ENCODE data around the gene SLC25A1.
A peak's percentile ranks its signal among the peaks of the same experiment; 100 is the strongest.

The SLC25A1 gene

DNA sequence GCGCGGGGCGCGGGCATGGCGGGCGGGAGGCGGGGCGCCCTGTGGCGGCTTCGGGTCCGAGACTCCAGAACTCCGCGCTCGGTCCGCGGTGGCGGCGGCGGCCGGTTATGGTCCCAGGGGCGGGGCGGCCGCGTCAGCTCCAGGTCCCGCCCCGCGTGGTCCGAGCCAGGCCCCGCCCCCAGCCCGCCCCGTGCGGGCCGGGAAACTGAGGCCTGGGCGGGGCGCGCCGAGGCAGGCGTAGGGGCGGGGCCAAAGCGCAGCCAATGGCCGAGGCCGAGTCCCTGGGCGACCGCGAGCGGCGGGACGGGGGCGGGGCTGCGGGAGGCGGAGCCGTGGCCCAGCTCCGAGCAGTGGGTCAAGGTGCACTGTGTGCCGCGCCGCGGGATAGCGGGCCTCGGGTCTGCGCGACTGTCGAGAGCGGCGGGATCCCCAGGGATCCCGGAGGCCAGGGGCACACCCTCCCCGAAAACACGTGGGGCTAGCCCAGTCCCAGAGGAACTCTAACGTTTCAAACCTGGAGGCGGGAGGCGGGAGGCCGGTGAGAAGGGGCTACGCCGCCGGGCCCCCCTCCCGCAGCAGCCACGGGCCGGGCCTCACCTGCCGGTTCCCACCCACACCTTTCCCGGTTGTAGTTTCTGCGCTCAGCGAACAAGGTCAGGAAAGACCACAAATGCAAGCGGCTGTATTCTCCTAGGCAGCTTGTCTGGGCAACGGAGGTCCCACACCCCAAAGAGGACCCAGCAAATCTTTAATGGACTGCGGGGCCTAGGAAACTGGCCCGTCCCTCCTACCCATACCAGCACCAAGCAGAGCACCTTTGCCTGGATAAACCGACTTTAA, at the start of gene SLC25A1:
Gene SLC25A1, minus strand, starts transcription at position 80 of the 840 bp plus-strand sequence. Its CDS starts 63 bp downstream, at position 17.
- DNase-seq (ENCODE audit: low read depth, low spot score): peak; percentile 96

DNA sequence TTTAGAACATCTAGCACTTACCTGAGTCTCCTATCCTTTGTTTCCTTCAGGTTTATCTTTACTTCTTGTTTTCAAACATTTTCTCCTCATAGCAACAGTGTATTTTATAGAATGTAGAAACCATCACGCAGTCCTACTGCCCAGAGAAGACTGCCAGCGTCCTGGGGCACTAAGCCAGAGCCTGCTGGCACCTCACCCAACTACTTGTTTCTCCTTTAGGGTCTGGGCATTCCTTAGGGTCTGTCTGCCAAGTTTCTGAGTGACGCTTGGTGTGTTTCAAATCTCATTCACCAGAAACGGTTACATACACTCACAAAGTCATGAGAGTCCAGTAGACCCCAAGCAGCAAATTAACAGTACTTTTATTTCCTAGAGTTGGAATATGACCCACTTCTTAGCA, 49.6 kb upstream of the SLC25A1 start:
- peak; percentile 27 for DNase-seq (ENCODE audit: low read depth, low spot score)

DNA sequence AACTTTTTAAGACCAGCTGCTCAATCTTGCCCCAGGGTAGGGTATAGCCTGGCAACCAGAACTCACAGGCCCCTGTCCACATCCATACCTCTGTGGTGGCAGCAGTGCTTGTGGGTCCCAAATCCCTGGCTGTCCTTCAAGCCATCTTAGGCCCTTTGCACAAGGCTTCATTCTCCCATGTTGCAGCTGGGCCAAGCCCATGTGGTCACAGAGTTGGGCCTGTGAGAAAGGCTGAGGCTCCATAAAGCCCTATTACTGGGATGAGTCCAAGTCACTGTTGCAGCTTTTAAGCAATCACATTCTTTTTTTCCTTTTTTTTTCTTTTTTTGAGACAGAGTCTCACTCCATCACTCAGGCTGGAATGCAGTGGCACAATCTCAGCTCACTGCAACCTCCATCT, 47.9 kb upstream of the SLC25A1 start:
- no peak for DNase-seq (ENCODE audit: low read depth, low spot score)

DNA sequence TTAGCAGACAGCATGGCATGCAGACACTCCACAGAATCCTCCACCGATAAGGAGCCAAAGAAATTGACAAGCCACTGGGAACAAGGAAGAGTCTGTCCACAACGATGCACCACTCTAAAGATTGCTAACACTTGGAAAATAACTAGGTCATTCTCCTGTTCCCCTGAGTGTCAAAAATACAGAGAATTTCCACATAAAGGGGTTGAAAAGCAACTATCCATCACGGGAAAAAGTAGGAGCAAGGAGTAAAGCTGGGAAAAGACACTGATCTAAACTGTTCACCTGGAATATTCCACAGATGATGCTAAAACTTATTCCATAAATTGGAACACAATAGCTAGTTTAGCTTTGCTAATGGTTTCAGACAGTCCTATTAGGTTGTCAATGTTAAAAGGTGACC, 47.0 kb upstream of the SLC25A1 start:
- no peak for DNase-seq (ENCODE audit: low read depth, low spot score)

DNA sequence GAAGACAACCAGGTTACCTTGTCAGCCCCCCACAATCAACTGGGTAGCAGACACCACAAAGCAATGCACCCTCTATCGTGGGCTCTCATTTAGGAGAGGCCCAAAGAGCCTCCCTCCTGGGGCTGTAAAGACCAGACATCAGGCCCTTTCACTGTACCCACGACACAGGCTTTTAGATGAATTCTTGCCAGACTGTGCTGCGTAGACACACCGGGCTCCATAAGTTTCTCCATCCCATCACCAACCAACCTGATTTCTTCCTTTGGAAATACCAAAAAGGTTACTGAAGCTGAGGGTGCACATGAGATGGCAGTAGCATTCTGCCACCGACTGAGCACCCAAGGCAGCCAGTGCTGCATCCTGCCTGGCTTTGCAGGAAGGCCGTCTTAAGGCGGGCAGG, 46.4 kb upstream of the SLC25A1 start:
- DNase-seq (ENCODE audit: low read depth, low spot score): no peak

DNA sequence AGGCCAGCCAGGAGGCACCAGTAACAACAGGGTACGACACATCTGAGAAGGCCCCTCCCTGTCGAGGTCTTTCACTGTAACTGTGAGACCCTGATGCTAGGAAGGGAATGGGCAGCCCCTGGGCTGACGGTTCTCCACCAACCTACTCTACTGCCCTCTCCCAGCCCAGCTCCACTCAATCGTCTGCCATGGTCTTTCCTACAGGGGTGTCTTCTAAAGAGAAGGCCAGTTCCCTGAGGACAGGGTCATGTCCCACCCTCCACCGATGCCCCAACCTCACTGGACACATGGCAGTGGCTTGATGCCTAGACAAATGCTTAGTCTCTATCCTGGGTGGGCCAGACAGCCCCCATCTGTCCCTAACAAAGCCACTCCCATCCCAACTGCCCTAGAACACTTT, 46.0 kb upstream of the SLC25A1 start:
- DNase-seq (ENCODE audit: low read depth, low spot score): no peak

DNA sequence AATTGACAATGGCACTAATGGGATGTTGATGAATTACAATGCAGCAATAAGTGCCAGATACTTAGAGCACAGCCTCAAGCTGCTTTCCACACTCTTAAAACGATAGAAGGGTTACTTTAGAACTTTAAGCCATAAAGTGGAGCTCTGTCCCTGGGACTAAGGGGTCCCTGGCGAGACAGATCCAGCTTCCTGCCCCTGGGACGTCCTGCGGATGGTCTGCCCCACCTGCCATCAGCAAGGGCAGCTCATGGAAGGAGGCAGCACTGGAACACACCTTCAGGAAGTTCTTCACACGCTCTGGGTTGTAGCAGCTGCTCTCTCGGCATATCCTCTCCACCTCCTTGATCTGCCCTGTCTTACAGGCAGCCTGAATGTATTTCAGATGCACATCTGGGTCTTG, 45.1 kb upstream of the SLC25A1 start:
- no peak for DNase-seq (ENCODE audit: low read depth, low spot score)

DNA sequence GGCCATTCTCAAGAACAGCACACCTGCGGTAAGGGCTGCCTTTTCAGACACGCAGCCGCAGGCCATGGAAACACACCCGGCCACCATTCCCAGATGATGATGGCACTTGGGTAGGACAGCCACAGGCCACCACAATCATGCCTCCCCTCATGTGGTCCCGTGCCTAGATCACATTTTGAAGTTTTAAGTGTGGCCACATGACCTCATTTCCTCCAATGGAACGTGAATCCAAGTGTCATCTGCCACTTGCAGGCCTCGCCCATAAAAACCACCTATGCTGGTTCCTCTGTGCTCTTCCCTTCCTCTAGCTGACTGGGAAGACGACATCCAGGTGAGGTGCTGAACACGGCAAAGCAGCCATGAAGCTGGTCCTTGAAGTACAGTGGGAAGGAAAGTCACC, 44.6 kb upstream of the SLC25A1 start:
- no peak for DNase-seq (ENCODE audit: low read depth, low spot score)

DNA sequence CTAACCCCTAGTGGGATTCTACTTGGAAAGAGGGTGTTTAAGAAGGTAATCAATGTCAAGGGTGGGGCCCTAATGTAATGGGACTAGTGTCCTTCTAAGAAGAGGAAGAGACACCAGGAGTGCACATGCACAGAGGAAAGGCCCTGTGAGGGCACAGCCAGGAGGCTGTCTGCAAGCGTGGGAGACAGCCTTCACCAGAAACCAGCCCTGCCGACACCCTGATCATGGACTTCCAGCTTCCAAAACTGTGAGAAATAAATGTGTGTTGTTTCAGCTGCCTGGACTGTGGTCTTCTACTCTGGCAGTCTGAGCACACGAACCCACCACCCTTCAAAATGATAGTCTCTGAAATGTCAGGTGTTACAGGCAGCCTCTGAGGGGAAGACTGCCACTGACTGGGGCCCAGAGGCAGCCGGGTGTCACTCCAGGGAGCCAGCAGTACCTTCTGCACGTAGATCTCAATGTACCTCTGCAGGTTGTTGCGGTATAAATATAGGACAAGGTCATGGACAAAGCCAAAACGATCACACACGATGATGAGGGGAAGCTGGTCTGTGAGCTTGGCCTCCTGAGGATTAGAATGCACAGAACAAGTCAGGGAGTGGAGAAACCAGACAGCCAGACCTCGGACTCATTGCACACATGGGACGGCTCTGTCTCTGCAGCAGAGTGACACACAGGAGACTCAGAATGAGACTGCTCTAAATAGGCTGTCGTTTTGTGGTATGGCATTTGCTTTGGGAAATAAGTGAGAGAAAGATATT, 43.9 kb upstream of the SLC25A1 start:
- DNase-seq (ENCODE audit: low read depth, low spot score): no peak

DNA sequence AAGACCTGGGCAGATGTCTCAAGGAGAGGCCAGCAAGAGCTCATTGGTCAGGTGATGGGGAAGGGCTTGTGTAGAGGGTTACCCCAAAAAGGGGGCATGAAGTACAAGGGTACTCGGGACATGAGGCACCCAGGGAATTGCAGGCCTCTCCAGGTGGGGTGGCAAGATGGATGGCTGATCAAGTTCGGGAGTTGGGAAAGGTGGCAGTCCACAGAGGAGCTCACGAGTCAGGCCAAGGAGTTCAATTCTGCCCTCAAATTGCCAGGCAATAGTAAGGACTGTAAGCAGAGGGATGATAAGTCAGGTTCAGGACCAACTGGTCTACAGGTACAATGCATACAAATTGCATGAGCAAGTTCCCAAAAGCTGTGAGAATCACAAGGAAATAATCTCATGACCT, 42.3 kb upstream of the SLC25A1 start:
- no peak for DNase-seq (ENCODE audit: low read depth, low spot score)

DNA sequence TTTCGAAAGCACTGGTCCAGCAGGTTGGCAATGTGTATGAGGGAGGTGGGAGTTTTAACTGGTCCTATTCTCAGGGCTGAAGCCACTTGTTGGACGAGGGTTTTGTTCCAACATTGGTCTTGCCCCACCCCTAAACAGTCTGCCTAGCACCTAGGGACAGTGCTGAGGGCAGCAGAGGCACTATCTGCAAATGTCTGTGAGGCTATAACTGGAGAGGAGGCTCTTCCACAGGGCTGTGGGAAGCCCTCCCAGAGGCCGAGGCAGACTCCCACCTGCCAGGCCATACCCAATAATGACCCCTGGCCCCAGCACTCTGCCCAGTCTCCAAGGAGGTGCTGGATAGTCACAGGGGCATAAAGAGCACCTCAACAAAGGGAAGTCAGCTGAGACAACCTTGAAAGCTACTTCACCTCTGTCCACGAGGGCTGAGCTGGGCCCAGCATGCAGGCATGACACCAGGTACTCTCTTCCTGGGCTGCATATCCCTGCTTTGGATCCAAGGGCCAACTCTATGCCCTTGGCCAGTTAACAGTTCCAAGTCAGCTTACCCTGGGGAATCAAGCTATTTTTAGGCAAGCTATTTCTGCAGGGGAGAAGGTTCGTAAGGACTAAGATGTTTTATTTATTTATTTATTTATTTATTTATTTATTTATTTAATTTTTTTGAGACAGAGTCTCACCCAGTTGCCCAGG, 40.2 kb upstream of the SLC25A1 start:
- DNase-seq (ENCODE audit: low read depth, low spot score): no peak

DNA sequence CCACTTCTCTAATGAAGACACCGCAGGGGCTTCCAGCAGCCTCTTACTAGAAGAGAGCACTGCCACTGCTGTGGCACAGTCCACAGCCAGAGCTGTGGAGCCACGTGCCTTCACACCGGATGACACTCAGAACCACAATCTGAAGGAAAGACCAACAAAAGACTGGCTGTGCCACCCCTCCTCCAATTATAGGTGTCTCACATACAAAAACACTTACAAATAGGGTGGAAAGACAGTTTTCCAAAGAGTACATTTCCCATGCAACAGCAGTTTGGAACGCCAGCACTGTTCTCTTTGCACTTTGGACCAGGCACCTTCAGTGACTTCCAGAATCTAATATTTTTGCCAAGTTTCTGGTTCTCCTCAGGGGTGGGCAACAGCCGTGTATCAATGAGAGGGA, 38.0 kb upstream of the SLC25A1 start:
- no peak for DNase-seq (ENCODE audit: low read depth, low spot score)

DNA sequence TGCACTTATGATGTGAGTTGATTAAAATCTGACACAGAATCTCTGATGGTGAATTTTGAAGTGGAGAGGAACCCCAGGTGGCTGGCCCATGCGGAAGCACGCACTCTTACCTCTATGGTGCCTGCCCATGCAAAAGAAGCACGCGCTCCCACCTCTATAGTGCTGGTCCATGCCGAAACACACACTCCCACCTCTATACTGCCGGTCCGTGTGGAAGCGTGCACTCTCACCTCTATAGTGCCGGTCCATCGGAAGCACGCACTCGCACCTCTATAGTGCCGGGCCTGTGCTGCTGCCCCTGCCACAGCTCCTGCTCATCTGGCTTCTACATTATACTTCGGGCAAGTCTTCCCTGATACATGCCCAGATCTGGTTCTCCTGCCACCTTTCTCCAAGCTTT, 36.8 kb upstream of the SLC25A1 start:
- DNase-seq (ENCODE audit: low read depth, low spot score): no peak

DNA sequence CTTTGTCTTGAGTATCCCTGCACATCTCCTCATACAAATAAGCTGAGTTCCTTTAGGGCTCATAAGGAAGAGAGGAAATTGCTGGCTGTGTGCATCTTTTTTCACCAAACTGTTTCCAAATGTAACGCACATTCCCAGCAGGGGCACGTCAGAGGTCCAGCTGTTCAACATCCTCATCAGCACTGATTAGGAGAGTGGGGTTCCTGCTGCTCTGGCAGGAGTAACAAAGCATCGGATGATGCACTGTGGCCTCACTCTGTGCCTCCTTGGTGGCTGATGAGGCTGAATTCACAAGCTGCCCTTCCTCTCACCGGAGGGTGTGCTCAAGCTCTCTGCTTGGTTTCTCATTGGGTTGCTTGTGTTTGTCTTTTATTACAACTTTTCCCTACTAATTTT, 35.5 kb upstream of the SLC25A1 start:
- no peak for DNase-seq (ENCODE audit: low read depth, low spot score)

DNA sequence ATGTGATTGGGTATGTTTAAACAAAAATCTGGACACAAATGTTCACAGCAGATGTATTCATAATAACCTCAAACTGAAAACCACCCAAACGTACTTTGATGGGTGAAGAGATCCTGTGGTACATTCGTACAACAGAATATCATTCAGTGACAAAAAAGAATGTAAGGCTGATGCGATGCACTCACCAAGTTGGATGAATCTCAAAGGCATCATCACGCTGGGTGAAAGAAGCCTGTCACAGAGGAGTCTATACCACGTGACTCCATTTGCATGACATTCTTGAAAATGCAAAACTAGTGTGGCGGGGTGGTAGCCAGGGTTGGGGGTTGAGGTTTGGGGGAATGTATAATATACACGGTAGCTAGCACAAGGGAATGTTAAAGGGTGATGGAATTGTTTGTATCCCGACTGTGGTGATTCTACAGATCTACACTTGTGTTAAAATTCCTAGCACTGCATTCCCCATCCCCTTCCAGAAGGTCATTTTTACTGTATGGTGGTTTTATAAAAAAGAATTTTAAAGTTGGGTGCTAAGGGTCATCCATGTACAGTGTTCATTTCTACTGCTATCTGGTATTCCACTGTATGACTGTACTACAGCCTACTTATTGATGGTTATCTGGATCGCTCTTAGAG, 35.0 kb upstream of the SLC25A1 start:
- no peak for DNase-seq (ENCODE audit: low read depth, low spot score)

DNA sequence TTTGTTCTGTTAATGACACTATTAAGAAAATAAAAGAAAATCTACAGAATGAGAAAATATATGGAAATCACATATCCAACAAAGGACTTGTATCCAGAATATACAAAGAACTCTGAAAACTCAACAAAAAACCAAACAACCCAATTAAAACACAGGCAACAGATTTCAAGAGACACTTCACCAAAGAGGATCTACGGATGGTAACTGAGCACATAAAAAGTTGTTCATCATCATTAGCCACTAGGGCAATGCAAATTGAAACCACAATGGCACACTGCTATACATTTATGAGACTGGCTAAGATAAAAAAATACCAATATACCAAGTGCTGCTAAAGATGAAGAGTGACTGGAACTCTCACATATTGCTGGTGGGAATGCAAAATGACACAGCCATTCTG, 34.5 kb upstream of the SLC25A1 start:
- DNase-seq (ENCODE audit: low read depth, low spot score): no peak

DNA sequence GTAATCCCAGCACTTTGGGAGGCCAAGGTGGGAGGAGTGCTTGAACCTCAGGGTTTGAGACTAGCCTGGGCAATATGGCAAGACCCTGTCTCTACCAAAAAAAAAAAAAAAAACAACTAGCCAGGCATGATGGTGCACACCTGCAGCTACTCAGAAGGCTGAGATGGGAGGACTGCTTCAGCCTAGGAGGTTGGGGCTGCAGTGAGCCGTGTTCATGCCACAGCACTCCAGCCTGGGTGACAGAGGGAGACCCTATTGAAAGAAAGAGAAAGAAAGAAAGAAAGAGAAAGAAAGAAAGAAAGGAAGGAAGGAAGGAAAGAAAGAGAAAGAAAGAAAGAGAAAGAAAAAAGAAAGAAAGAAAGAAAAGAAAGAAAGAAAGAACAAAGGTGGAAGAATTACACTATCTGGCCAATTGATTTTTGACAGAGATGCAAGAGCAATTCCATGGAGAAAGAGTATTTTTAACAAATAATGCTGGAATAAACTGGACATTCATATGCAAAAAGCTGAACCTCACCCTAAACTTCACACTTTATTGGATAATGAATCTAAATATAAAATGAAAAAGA, 33.9 kb upstream of the SLC25A1 start:
- DNase-seq (ENCODE audit: low read depth, low spot score): no peak

DNA sequence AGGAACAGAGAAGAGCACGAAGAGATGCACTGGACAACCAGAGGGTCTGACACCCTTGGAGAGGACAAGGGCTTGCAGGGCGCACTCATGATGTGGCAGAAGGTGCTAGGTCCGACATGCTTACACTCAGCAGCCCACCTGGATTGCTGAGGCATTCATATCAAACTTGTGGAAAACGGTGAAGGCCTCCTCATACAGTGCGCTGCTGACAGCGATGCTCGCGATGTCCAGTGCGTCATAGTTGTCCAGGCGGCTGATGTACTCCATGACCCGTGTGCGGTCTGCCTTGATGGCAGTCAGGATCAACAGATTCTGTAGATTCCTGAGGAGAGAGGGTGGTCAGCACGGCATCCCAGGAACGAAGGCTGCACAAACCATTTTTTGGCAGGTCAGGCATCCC, 31.7 kb upstream of the SLC25A1 start:
- no peak for DNase-seq (ENCODE audit: low read depth, low spot score)

DNA sequence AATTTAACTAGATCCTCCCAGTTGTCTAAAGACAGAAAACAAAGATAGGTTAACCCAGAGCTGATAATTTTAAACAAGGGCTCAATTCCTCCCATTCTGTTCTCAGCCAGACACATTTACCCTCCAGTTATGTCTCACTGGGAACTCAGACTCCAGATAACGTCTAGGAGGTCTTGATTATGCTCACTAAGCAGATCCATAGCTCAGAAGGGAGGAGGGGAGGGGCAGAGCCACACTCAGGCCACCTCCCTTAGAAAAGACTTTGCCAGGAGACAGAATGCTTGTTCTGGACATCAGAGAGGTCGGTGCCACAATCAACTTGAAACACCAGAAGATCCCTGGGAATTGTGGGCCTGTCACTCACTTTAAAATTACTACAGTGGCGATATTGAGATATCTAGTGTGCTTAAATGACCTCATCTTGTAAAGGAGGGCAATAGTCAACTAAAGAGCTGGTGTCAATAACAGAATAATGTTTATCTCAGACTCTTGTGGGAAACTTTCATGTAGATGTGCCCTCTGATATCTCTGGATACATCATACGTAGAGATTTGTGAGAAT, 29.8 kb upstream of the SLC25A1 start:
- DNase-seq (ENCODE audit: low read depth, low spot score): no peak

DNA sequence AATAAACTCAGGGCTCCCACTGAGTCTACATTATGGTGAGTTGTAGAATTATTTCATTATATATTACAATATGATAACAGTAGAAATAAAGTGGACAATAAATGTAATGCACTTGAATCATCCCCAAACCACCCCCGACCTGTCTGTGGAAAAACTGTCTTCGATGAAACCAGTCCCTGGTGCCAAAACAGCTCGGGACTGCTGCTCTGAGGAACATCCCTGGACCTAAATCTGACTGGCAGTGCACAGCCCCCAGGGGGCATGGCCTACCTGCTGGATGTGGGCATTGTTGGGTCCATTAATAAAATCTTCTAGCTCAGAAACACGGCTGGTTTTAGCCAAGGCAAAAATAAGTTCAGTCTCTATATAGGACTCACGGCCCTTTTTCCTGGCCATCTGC, 29.3 kb upstream of the SLC25A1 start:
- no peak for DNase-seq (ENCODE audit: low read depth, low spot score)

DNA sequence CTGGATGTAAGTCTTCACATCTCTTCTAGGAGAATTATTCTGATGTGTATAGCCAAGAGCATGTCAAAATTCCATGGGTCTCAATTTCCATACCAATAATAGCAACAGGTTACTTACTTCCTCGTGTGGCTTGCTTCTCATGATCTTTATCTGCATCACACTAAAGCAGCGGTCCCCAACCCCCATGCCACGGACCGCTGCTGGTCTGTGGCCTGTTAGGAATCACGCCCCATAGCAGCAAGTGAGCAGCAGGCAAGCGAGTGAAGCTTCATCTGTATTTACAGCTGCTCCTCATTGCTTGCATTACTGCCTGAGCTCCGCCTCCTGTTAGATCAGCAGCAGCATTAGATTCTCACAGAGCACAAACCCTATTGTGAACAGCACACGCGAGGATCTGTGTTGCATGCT, 28.9 kb upstream of the SLC25A1 start:
- no peak for DNase-seq (ENCODE audit: low read depth, low spot score)
